ENCODE results near the gene C9orf153.

C9orf153 gene

DNA sequence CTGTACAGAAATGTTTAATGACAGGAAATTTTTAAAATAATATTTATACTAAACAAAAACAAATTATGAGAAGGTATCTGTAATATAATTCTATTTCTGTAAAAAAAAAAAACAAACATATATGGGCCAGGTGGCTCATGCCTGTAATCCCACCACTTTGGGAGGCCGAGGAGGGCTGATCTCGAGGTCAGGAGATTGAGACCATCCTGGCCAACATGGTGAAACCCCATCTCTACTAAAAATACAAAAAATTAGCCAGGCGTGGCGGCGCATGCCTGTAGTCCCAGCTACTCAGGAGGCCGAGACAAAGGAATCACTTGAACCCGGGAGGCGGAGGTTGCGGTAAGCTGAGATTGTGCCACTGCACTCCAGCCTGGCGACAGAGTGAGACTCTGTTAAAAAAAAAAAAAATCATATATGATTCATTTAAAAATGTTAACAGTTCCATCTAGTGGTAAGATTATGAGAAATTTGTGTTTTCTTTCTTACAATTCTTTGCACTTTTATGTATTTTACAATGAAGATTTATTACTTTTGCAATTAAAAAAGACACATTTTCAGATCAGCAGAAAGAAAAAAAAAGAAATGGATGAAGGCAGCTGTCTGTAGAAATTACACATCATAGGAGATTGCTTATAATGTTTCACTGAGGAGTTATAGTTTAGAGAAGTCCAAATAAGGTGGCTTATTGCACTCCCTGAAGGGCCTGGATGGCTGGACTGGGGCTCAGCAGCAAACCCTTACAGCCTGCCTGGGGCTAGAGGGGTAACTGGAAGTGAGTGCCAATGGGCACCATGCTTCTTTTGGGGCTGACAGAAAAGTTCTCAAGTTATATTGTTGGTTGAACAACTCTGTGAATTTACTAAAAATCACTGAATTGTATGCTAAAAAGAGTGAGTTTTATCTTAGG is 20.3 kb downstream of the C9orf153 start:
- DNase-seq (ENCODE audit: low read depth) = peak; percentile 16
- peak; percentile 0 for TF ChIP-seq CTCF (conservative IDR thresholded peaks at IDR 0.05; ENCODE audit: control insufficient read depth, insufficient read depth, low read depth, low read length)
- no peak overlapping the region for H3K4me3 ChIP-seq (ENCODE audit: control insufficient read depth, low read depth, low read length)

GRCh38 chr9:86230858-86231257 is 28.6 kb downstream of the C9orf153 start:
- no peak for DNase-seq (ENCODE audit: low read depth)
- TF ChIP-seq CTCF (conservative IDR thresholded peaks at IDR 0.05; ENCODE audit: control insufficient read depth, insufficient read depth, low read depth, low read length) = no peak
- H3K4me3 ChIP-seq (ENCODE audit: control insufficient read depth, low read depth, low read length) = no peak overlapping the region

DNA sequence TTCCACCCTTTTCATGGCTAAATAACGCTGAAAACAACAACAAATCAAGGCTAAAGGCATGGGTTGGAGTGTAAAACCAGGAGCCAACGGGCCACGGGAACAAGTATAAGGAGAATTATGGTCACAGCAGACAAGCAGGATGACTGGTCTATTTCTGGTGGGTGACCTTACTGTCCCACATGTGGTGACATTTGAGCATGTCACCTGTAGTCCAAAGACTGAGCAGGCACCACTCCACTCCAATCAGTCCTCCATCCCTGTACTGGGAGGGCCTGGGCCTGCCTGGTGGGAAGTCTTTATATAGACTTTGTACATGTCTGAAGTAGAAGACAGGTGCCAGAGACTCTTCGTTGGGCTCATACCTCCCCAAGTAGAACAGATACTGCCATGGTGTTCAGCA is 36.8 kb downstream of the C9orf153 start:
- no peak for TF ChIP-seq CTCF (conservative IDR thresholded peaks at IDR 0.05; ENCODE audit: control insufficient read depth, insufficient read depth, low read depth, low read length)
- no peak overlapping the region for H3K4me3 ChIP-seq (ENCODE audit: control insufficient read depth, low read depth, low read length)
- no peak for DNase-seq (ENCODE audit: low read depth)

DNA sequence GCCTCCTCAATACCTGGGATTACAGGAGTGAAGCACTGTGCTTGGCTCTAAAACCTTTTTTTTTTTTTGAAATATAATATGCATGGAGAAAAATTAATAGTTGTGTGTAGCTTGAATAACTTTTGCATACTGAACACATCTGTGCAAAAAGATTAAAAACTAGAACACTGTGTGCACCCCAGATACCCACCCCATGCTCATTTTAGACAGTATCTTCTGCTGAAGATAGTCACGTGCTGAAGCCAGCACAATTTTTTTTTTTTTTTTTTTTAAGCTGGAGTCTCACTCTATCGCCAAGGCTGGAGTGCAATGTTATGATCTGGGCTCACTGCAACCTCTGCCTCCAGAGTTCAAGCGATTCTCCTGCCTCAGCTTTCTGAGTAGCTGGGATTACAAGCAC is 39.9 kb downstream of the C9orf153 start:
- no peak overlapping the region for H3K4me3 ChIP-seq (ENCODE audit: control insufficient read depth, low read depth, low read length)
- DNase-seq (ENCODE audit: low read depth) = no peak
- TF ChIP-seq CTCF (conservative IDR thresholded peaks at IDR 0.05; ENCODE audit: control insufficient read depth, insufficient read depth, low read depth, low read length) = no peak

DNA sequence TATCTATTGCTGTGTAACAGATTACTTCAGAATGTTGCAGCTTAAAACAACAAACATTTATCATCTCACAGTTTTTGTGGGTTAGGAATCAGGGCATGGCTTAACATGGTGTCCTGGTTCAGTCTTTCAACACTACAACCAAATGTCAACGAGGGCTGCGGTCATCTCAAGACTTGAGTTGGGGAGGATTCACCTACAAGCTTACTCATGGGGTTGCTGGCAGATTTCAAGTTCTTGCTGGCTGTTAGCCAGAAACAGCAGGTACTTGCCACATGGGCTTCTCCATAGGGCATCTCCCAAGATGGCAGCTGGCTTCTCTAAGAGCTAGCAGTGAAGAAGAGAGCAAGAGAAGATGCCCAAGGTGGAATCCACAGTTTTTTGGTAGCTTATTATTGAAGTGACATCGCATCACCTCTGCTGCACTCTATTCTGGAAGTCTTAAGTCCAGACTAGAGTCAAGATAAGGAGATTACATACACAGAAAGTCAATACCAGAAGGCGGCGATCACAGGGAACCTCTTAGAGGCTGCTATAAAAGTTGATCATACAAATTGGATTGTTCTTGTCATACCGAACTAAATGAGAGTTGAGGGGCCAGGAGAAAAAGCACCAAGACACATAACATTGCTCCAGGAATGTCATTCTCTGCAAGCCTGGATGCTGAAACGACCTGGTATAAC is 42.2 kb downstream of the C9orf153 start:
- H3K4me3 ChIP-seq (ENCODE audit: control insufficient read depth, low read depth, low read length) = no peak overlapping the region
- DNase-seq (ENCODE audit: low read depth) = peak; percentile 19
- no peak for TF ChIP-seq CTCF (conservative IDR thresholded peaks at IDR 0.05; ENCODE audit: control insufficient read depth, insufficient read depth, low read depth, low read length)

GRCh38 chr9:86207193-86207592 is 52.3 kb downstream of the C9orf153 start:
- H3K4me3 ChIP-seq (ENCODE audit: control insufficient read depth, low read depth, low read length) = no peak overlapping the region
- DNase-seq (ENCODE audit: low read depth) = no peak
- no peak for TF ChIP-seq CTCF (conservative IDR thresholded peaks at IDR 0.05; ENCODE audit: control insufficient read depth, insufficient read depth, low read depth, low read length)
